ENCODE data around the gene REV3L.

REV3L gene

DNA sequence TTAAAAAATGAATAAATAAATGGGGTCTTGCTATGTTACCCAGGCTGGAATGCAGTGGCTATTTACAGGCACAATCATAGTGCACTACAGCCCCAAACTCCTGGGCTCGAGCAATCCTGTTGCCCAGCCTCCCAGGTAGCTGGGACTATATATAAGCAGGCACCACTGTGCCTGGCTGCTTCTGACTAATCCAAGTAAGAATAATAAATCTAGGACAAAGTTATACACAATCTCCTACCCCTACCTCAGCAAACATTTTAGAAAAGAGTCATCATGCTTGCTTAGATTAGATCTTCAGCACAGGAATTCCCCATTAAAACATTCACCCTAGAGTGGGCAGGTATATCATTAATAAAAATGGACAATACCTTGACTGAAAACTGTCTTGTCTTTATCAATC is 124.6 kb downstream of the REV3L start:
- H3K9me3 ChIP-seq (replicated peaks; ENCODE audit: insufficient read depth, low read length), result no peaks in the 10 kb centered on the region
- no peak for DNase-seq
- H3K27ac ChIP-seq (ENCODE audit: low read length), result no peak overlapping the region
- H4K20me1 ChIP-seq (ENCODE audit: insufficient read depth, low read length), result no peaks in the 10 kb centered on the region
- no peaks in the 10 kb centered on the region for H3F3A ChIP-seq (ENCODE audit: insufficient read depth, low read length)
- H3K27me3 ChIP-seq (replicated peaks; ENCODE audit: insufficient read depth, low read length), result no peaks in the 10 kb centered on the region
- H3K9ac ChIP-seq (ENCODE audit: low read length), result no peak overlapping the region
- no peaks in the 10 kb centered on the region for H3K79me2 ChIP-seq (ENCODE audit: low read length)
- no peak overlapping the region for H2AFZ ChIP-seq (ENCODE audit: low read length)
- peaks cover 6% of the 10 kb centered on the region; the same call in 1 of the 2 replicates for H3K36me3 ChIP-seq (replicated peaks; ENCODE audit: insufficient read depth, low read length)
- H3K4me3 ChIP-seq (ENCODE audit: low read length), result no peak overlapping the region
- no peaks in the 10 kb centered on the region for H3K4me1 ChIP-seq (ENCODE audit: low read length)
- no peaks in the 10 kb centered on the region for H3K9me2 ChIP-seq (replicated peaks; ENCODE audit: insufficient read depth, low read length)
- no peak overlapping the region for H3K4me2 ChIP-seq (ENCODE audit: low read depth, low read length)
- TF ChIP-seq EZH2phosphoT487 (IDR thresholded peaks at IDR 0.05; ENCODE audit: low read length), result no peak
- TF ChIP-seq CTCF (IDR thresholded peaks at IDR 0.05; ENCODE audit: low read length), result no peak
- no peak for TF ChIP-seq EZH2 (optimal IDR thresholded peaks at IDR 0.05; ENCODE audit: low read depth, low read length)

DNA sequence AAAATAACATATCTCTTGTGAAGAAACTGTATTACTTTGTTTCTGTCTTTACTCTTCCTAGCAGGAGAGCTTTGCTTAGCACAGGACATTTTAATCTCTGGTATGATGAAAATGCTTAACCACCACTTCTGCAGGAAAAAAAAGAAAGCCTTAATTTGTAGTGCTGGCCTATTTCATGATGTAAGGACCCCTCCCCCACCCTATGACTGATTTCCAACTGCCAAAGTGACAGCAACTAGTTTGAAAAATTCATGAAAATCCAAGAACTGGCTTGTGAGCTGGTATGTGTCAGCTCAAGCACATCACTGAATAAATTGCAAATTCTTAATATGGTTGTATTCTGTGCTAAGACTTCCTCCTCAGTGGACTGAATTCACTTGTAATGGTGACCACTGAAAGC is 125.3 kb downstream of the REV3L start:
- Histone ChIP-seq H3K4me1 (ENCODE audit: low read length) (no peaks in the 10 kb centered on the region), H3K4me2 (ENCODE audit: low read depth, low read length) (no peak overlapping the region), H2AFZ (ENCODE audit: low read length) (no peak overlapping the region), H3K27me3 (replicated peaks; ENCODE audit: insufficient read depth, low read length) (no peaks in the 10 kb centered on the region), H3K9me2 (replicated peaks; ENCODE audit: insufficient read depth, low read length) (no peaks in the 10 kb centered on the region), H3K36me3 (replicated peaks; ENCODE audit: insufficient read depth, low read length) (peaks cover 6% of the 10 kb centered on the region; the same call in 1 of the 2 replicates), H3K4me3 (ENCODE audit: low read length) (no peak overlapping the region), H3K79me2 (ENCODE audit: low read length) (no peaks in the 10 kb centered on the region), H3K9ac (ENCODE audit: low read length) (no peak overlapping the region), H3K9me3 (replicated peaks; ENCODE audit: insufficient read depth, low read length) (no peaks in the 10 kb centered on the region), H4K20me1 (ENCODE audit: insufficient read depth, low read length) (no peaks in the 10 kb centered on the region), H3K27ac (ENCODE audit: low read length) (no peak overlapping the region), H3F3A (ENCODE audit: insufficient read depth, low read length) (no peaks in the 10 kb centered on the region)
- TF ChIP-seq CTCF (IDR thresholded peaks at IDR 0.05; ENCODE audit: low read length), result no peak
- TF ChIP-seq EZH2 (optimal IDR thresholded peaks at IDR 0.05; ENCODE audit: low read depth, low read length), result no peak
- TF ChIP-seq EZH2phosphoT487 (IDR thresholded peaks at IDR 0.05; ENCODE audit: low read length), result no peak
- no peak for DNase-seq

DNA sequence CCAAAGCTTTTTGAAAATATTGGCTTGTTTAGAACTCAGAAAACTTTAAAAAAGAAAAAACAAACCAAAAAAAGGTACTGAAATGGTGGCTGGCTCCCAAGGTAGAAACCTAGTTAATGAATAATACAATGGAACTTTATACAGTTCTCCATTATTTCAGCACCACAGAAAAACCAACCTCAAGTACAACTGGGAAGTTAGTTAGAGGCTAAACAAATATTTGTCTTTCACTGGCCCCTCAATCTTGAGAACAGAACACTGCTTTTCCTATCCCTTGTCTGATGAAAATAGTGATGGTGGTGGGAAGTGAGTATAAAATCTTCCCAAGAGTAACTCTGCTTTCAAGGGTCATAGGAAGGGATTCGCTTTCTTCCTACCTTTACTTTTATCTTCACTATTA is 126.5 kb downstream of the REV3L start:
- no peaks in the 10 kb centered on the region for H3K9me2 ChIP-seq (replicated peaks; ENCODE audit: insufficient read depth, low read length)
- H3K36me3 ChIP-seq (replicated peaks; ENCODE audit: insufficient read depth, low read length), result peaks cover 6% of the 10 kb centered on the region; the same call in 1 of the 2 replicates
- no peak overlapping the region for H2AFZ ChIP-seq (ENCODE audit: low read length)
- no peak overlapping the region for H3K9ac ChIP-seq (ENCODE audit: low read length)
- TF ChIP-seq EZH2phosphoT487 (IDR thresholded peaks at IDR 0.05; ENCODE audit: low read length) (no peak), EZH2 (optimal IDR thresholded peaks at IDR 0.05; ENCODE audit: low read depth, low read length) (no peak), CTCF (IDR thresholded peaks at IDR 0.05; ENCODE audit: low read length) (no peak)
- no peaks in the 10 kb centered on the region for H3K27me3 ChIP-seq (replicated peaks; ENCODE audit: insufficient read depth, low read length)
- no peaks in the 10 kb centered on the region for H3K79me2 ChIP-seq (ENCODE audit: low read length)
- no peak overlapping the region for H3K4me2 ChIP-seq (ENCODE audit: low read depth, low read length)
- no peak for DNase-seq
- H3K9me3 ChIP-seq (replicated peaks; ENCODE audit: insufficient read depth, low read length), result no peaks in the 10 kb centered on the region
- H3K4me3 ChIP-seq (ENCODE audit: low read length), result no peak overlapping the region
- H4K20me1 ChIP-seq (ENCODE audit: insufficient read depth, low read length), result no peaks in the 10 kb centered on the region
- H3K4me1 ChIP-seq (ENCODE audit: low read length), result no peaks in the 10 kb centered on the region
- no peaks in the 10 kb centered on the region for H3F3A ChIP-seq (ENCODE audit: insufficient read depth, low read length)
- no peak overlapping the region for H3K27ac ChIP-seq (ENCODE audit: low read length)

All from MM.1S (cell line).